ENCODE data around the gene CAVIN2.

DNA sequence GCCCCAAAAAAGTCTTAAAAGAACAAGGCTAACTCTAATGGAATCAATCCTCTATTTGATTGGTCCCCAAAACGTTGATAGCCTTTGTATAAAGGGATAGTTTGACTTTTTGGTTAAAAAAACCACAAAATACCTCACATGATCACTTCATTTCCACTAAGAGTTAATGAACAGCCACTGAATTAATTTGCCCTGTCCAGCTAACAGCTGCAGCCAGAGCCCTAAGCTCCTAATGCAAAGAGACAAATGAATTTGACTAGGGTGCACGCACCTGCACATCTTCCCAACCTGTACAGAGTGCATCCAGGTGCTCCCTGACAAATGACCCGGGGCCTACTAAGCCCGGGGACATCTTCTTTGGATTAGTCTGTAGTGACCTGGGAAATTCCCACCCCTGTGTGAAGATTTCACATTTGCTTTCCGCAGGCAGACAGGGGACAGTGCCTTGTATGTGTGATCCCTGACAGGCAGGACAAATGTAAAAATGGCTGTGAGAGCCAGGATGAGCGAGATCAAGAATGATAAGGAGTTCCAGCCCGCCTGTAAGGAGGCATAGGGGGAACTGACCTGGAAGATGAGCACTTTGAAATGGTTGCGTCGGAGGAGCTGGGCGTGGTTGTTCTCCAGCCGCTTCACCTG is 893 bp downstream of the CAVIN2 start:
- TF ChIP-seq REST (IDR thresholded peaks at IDR 0.05; ENCODE audit: borderline replicate concordance) (no peak), CTCF (IDR thresholded peaks at IDR 0.05; ENCODE audit: poor library complexity, severe bottlenecking) (no peak), POLR2AphosphoS5 (IDR thresholded peaks at IDR 0.05) (no peak), RAD21 (conservative IDR thresholded peaks at IDR 0.05) (no peak), EP300 (conservative IDR thresholded peaks at IDR 0.05; ENCODE audit: poor library complexity, severe bottlenecking) (no peak), EZH2 (IDR thresholded peaks at IDR 0.05; ENCODE audit: borderline replicate concordance, insufficient read depth, low read length, poor library complexity, severe bottlenecking) (no peak)
